Measurements from ENCODE around the gene NMRK2.
"Not testable (repeated sequence)": the region's sequence is repeated elsewhere in the genome, so short reads cannot be mapped to it uniquely, and the experiment has no call there.

The NMRK2 gene

GRCh38 chr19:3936506-3937442 is 3.9 kb downstream of the NMRK2 start:
- in situ Hi-C loops (cut with MboI; ENCODE audit: low sequenced_read_pairs) = no loop called here

- in situ Hi-C loops (cut with MboI; ENCODE audit: low sequenced_read_pairs) = not testable (repeated sequence)
These were observed 5.6 kb downstream of the NMRK2 start for GRCh38 chr19:3938300-3938950.

GRCh38 chr19:3942790-3943409 is 10.0 kb downstream of the NMRK2 start:
- in situ Hi-C loops (cut with MboI; ENCODE audit: low sequenced_read_pairs) = no loop called here

GRCh38 chr19:3944018-3944721 is 11.3 kb downstream of the NMRK2 start:
- in situ Hi-C loops (cut with MboI; ENCODE audit: low sequenced_read_pairs) = no loop called here

- in situ Hi-C loops (cut with MboI; ENCODE audit: low sequenced_read_pairs) = no loop called here
These were observed 13.0 kb downstream of the NMRK2 start for GRCh38 chr19:3945838-3946237.

GRCh38 chr19:3947316-3947933 is 14.6 kb downstream of the NMRK2 start:
- in situ Hi-C loops (cut with MboI; ENCODE audit: low sequenced_read_pairs) = not testable (repeated sequence)

GRCh38 chr19:3949294-3949693 is 16.4 kb downstream of the NMRK2 start:
- in situ Hi-C loops (cut with MboI; ENCODE audit: low sequenced_read_pairs) = no loop called here

GRCh38 chr19:3949997-3950859 is 17.4 kb downstream of the NMRK2 start:
- in situ Hi-C loops (cut with MboI; ENCODE audit: low sequenced_read_pairs) = no loop called here

GRCh38 chr19:3950871-3951861 is 18.3 kb downstream of the NMRK2 start:
- in situ Hi-C loops (cut with MboI; ENCODE audit: low sequenced_read_pairs) = no loop called here

- in situ Hi-C loops (cut with MboI; ENCODE audit: low sequenced_read_pairs) = not testable (repeated sequence)
These were observed 19.9 kb downstream of the NMRK2 start for GRCh38 chr19:3952755-3953276.

- in situ Hi-C loops (cut with MboI; ENCODE audit: low sequenced_read_pairs) = no loop called here
These were observed 21.2 kb downstream of the NMRK2 start for GRCh38 chr19:3954107-3954506.

- in situ Hi-C loops (cut with MboI; ENCODE audit: low sequenced_read_pairs) = not testable (repeated sequence)
These were observed 22.4 kb downstream of the NMRK2 start for GRCh38 chr19:3955276-3955675.

- in situ Hi-C loops (cut with MboI; ENCODE audit: low sequenced_read_pairs) = no loop called here
These were observed 22.8 kb downstream of the NMRK2 start for GRCh38 chr19:3955688-3956087.

GRCh38 chr19:3958836-3959765 is 26.2 kb downstream of the NMRK2 start:
- in situ Hi-C loops (cut with MboI; ENCODE audit: low sequenced_read_pairs) = no loop called here

- in situ Hi-C loops (cut with MboI; ENCODE audit: low sequenced_read_pairs) = no loop called here
These were observed 26.9 kb downstream of the NMRK2 start for GRCh38 chr19:3959766-3960131.

- in situ Hi-C loops (cut with MboI; ENCODE audit: low sequenced_read_pairs) = no loop called here
These were observed 28.1 kb downstream of the NMRK2 start for GRCh38 chr19:3961007-3961406.

All from HL-60/S4 treated with retinoic acid at 250 ng/mL for 4 days and 3 days (cell line).